ENCODE data around the gene RILPL1.
"Not testable (repeated sequence)": the region's sequence is repeated elsewhere in the genome, so short reads cannot be mapped to it uniquely, and the experiment has no call there.

GRCh38 chr12:123492339-123493039 is 41.0 kb downstream of the RILPL1 start:
- not testable (repeated sequence) for TF ChIP-seq SIN3A (IDR thresholded peaks at IDR 0.05; ENCODE audit: low read depth, low read length); POU2F2 (IDR thresholded peaks at IDR 0.05; ENCODE audit: borderline replicate concordance, low read depth, low read length); REST (IDR thresholded peaks at IDR 0.05; ENCODE audit: low read depth, low read length); NFYA (IDR thresholded peaks at IDR 0.05; ENCODE audit: borderline replicate concordance, low read depth, low read length); POLR2AphosphoS5 (IDR thresholded peaks at IDR 0.05; ENCODE audit: low read length); CTCF (IDR thresholded peaks at IDR 0.05 in 2 of 3, conservative IDR thresholded peaks at IDR 0.05 in 1 of 3; ENCODE audit: control insufficient read depth in 2 of 3, extremely low read depth in 1 of 3, insufficient read depth in 1 of 3, low read depth in 3 of 3, low read length in 3 of 3)

Data from GM12878 (cell line).